MM.1S (cell line): ENCODE measurements around the gene ZBTB5.
"Not testable (repeated sequence)": the region's sequence is repeated elsewhere in the genome, so short reads cannot be mapped to it uniquely, and the experiment has no call there.

Experiments
- DNase-seq: peaks from one replicate; pipeline ENCODE4 v3.0.0-alpha.2; 2015
- H2AFZ ChIP-seq: fragments of 300-600 bp; sonication (generic); 2 replicates; pipeline ENCODE4 v1.6.0; 2016; ENCODE audit warnings: antibody characterized with exemption, low read length
- H3F3A ChIP-seq: fragments of 300-600 bp; sonication (generic); 2 replicates; pipeline ENCODE4 v1.6.1; 2016; ENCODE audit warnings: mild to moderate bottlenecking, antibody characterized with exemption, low read length, moderate library complexity, mixed read lengths; ENCODE audit not compliant: insufficient read depth
- H3K27ac ChIP-seq: fragments of 300-600 bp; sonication (generic); 2 replicates; pipeline ENCODE4 v1.5.1; 2016; ENCODE audit warnings: mild to moderate bottlenecking, low read length
- H3K27me3 ChIP-seq: fragments of 300-600 bp; sonication (generic); replicated peaks from 2 replicates; pipeline ENCODE4 v1.6.0; 2016; ENCODE audit warnings: low read length; ENCODE audit not compliant: insufficient read depth
- H3K36me3 ChIP-seq: fragments of 300-600 bp; sonication (generic); replicated peaks from 2 replicates; pipeline ENCODE4 v1.6.1; 2016; ENCODE audit warnings: mild to moderate bottlenecking, low read length, mixed read lengths; ENCODE audit not compliant: insufficient read depth
- H3K4me1 ChIP-seq: fragments of 300-600 bp; sonication (generic); 2 replicates; pipeline ENCODE4 v1.6.1; 2016; ENCODE audit warnings: low read length, mixed read lengths
- H3K4me2 ChIP-seq: fragments of 300-600 bp; sonication (generic); 2 replicates; pipeline ENCODE4 v1.6.0; 2016; ENCODE audit warnings: low read depth, low read length
- H3K4me3 ChIP-seq: fragments of 300-600 bp; sonication (generic); 2 replicates; pipeline ENCODE4 v1.5.1; 2016; ENCODE audit warnings: low read length, mixed read lengths
- H3K79me2 ChIP-seq: fragments of 300-600 bp; sonication (generic); 2 replicates; pipeline ENCODE4 v1.6.1; 2016; ENCODE audit warnings: mixed run types, low read length, mixed read lengths
- H3K9ac ChIP-seq: fragments of 300-600 bp; sonication (generic); 2 replicates; pipeline ENCODE4 v1.6.1; 2016; ENCODE audit warnings: low read length, mixed read lengths
- H3K9me2 ChIP-seq: fragments of 300-600 bp; sonication (generic); replicated peaks from 2 replicates; pipeline ENCODE4 v1.6.1; 2016; ENCODE audit warnings: mild to moderate bottlenecking, low read length, mixed read lengths; ENCODE audit not compliant: insufficient read depth
- H3K9me3 ChIP-seq: fragments of 300-600 bp; sonication (generic); replicated peaks from 2 replicates; pipeline ENCODE4 v1.6.1; 2016; ENCODE audit warnings: mild to moderate bottlenecking, low read length, mixed read lengths; ENCODE audit not compliant: insufficient read depth
- H4K20me1 ChIP-seq: fragments of 300-600 bp; sonication (generic); 2 replicates; pipeline ENCODE4 v1.6.1; 2016; ENCODE audit warnings: mild to moderate bottlenecking, low read length, moderate library complexity, mixed read lengths; ENCODE audit not compliant: insufficient read depth
- EZH2 ChIP-seq: fragments of 300-600 bp; sonication (generic); optimal IDR thresholded peaks from 2 replicates; pipeline ENCODE3; 2017; ENCODE audit warnings: low read depth, mild to moderate bottlenecking, antibody characterized with exemption, low read length, mixed read lengths
- EZH2phosphoT487 ChIP-seq: fragments of 300-600 bp; sonication (generic); IDR thresholded peaks from 2 replicates; pipeline ENCODE4 v1.6.1; 2018; ENCODE audit warnings: antibody characterized with exemption, low read length
- TF ChIP-seq, protein P1 (sequence below): fragments of 300-600 bp; sonication (generic); IDR thresholded peaks from 2 replicates; pipeline ENCODE4 v1.5.1; 2016; ENCODE audit warnings: antibody characterized with exemption, low read length, mixed read lengths

Gene ZBTB5

DNA sequence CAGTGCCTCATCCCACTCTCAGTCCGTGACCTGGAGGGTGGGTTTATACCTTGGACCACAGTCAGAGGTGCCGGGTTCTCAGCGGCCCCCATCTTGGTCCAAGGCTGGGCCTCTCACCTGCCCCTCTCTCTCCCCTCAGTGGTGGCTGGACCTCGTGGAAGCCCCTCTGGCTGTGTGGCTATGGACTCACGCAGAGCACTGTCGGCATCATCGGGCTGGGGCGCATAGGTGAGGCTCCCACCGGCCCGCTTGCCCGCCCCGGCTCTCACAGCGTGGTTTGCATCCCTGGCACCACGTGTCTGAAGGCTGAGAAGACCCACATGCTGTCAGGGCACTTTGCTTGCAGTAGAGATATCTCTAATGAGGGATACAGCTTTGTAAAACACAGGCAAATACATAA, 36.9 kb downstream of the ZBTB5 start:
- H3K79me2 ChIP-seq: peaks cover 16% of the 10 kb centered on the region
- no peaks in the 10 kb centered on the region for H3K36me3 ChIP-seq
- no peak overlapping the region for H3K4me2 ChIP-seq
- no peak for TF ChIP-seq EZH2phosphoT487
- TF ChIP-seq, protein P1, sequence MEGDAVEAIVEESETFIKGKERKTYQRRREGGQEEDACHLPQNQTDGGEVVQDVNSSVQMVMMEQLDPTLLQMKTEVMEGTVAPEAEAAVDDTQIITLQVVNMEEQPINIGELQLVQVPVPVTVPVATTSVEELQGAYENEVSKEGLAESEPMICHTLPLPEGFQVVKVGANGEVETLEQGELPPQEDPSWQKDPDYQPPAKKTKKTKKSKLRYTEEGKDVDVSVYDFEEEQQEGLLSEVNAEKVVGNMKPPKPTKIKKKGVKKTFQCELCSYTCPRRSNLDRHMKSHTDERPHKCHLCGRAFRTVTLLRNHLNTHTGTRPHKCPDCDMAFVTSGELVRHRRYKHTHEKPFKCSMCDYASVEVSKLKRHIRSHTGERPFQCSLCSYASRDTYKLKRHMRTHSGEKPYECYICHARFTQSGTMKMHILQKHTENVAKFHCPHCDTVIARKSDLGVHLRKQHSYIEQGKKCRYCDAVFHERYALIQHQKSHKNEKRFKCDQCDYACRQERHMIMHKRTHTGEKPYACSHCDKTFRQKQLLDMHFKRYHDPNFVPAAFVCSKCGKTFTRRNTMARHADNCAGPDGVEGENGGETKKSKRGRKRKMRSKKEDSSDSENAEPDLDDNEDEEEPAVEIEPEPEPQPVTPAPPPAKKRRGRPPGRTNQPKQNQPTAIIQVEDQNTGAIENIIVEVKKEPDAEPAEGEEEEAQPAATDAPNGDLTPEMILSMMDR: no peak
- no peak for TF ChIP-seq EZH2
- H3K9me3 ChIP-seq: no peaks in the 10 kb centered on the region
- no peak for DNase-seq
- H3K9me2 ChIP-seq: no peaks in the 10 kb centered on the region
- no peak overlapping the region for H3K4me3 ChIP-seq
- 0 out of 2 replicates have a peak, but pooled peaks cover 3% of the 10 kb centered on the region for H3F3A ChIP-seq
- peaks cover 4% of the 10 kb centered on the region; the same call in 1 of the 2 replicates for H3K4me1 ChIP-seq
- H3K27ac ChIP-seq: no peak overlapping the region
- H3K9ac ChIP-seq: no peak overlapping the region
- H2AFZ ChIP-seq: no peak overlapping the region
- H4K20me1 ChIP-seq: no peaks in the 10 kb centered on the region
- no peaks in the 10 kb centered on the region for H3K27me3 ChIP-seq

DNA sequence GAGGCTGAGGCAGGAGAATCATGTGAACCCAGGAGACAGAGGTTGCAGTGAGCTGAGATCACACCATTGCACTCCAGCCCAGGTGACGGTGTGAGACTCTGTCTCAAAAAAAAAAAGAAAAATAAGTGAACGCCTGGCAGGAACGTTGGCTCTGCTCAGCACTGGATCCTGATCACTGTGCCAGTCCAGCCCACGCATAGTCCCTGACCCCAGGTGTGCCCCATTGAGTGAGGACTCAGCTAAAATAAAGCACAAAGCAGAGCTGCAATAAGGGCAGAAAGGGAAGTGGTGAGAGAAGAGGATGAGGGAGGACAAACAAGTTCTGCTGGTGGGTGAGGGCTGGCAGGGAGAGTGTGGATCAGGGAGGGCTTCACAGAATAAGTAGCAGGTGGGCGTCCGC, 38.4 kb downstream of the ZBTB5 start:
- H4K20me1 ChIP-seq: no peaks in the 10 kb centered on the region
- peaks cover 24% of the 10 kb centered on the region for H3K79me2 ChIP-seq
- H3K36me3 ChIP-seq: no peaks in the 10 kb centered on the region
- no peak overlapping the region for H3K4me2 ChIP-seq
- peaks cover 7% of the 10 kb centered on the region for H3K4me1 ChIP-seq
- no peak overlapping the region for H2AFZ ChIP-seq
- TF ChIP-seq EZH2 (no peak), EZH2phosphoT487 (no peak)
- TF ChIP-seq, protein P1: no peak
- H3K9ac ChIP-seq: no peak overlapping the region
- no peaks in the 10 kb centered on the region for H3K9me2 ChIP-seq
- H3K9me3 ChIP-seq: no peaks in the 10 kb centered on the region
- 0 out of 2 replicates have a peak, but pooled peaks cover 3% of the 10 kb centered on the region for H3F3A ChIP-seq
- DNase-seq: no peak
- H3K4me3 ChIP-seq: no peak overlapping the region
- no peak overlapping the region for H3K27ac ChIP-seq
- H3K27me3 ChIP-seq: no peaks in the 10 kb centered on the region

DNA sequence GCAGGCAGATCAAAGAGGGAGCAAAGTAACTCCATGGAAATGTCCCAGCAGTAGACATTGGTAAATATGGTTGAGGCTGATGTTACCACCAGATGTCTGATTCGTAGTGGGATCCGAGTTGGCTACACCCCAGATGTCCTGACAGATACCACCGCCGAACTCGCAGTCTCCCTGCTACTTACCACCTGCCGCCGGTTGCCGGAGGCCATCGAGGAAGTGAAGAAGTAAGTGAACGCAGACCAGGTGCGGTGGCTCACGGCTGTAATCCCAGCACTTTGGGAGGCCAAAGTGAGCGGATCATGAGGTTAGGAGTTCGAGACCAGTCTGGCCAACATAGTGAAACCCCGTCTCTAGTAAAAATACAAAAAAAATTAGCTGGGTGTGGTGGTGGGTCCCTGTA, 38.8 kb downstream of the ZBTB5 start:
- not testable (repeated sequence) for H3K4me1 ChIP-seq, H3K9me3 ChIP-seq, H3K9ac ChIP-seq, H3K27me3 ChIP-seq, H3K36me3 ChIP-seq, H3K4me3 ChIP-seq, H3K4me2 ChIP-seq, H3K27ac ChIP-seq, H2AFZ ChIP-seq, H3F3A ChIP-seq, H3K9me2 ChIP-seq, H4K20me1 ChIP-seq, DNase-seq
- peaks cover 24% of the 10 kb centered on the region for H3K79me2 ChIP-seq

DNA sequence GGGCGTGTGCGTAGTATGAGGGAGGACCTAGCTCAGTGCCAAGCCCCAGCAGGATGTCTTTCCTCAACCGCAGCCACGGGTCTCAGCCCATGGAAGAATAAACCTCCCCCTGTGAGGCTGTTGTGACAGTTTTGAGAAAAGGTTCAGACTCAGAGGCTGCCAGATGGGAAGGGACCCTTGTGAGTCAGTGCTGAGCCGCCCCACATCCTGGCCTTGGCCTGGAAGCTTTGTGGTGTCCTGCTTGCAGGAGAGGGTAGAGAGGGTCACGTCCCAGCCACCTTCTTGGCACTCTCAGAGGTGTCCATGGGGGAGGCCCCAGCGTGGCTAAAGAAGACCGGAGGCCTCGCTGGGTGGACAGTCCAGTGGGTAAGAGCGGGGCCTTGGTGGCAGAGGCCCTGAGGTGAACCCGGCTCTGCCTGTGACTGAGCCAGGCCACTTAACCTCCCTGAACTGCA, 39.9 kb downstream of the ZBTB5 start:
- Histone ChIP-seq H3K4me2 (no peak overlapping the region), H3K9me3 (no peaks in the 10 kb centered on the region), H3F3A (0 out of 2 replicates have a peak, but pooled peaks cover 3% of the 10 kb centered on the region)

More for the DNA sequence above, 39.9 kb downstream of the ZBTB5 start:
- H3K36me3 ChIP-seq: no peaks in the 10 kb centered on the region
- H4K20me1 ChIP-seq: no peaks in the 10 kb centered on the region
- H2AFZ ChIP-seq: no peak overlapping the region
- H3K79me2 ChIP-seq: peaks cover 24% of the 10 kb centered on the region
- H3K27me3 ChIP-seq: no peaks in the 10 kb centered on the region
- no peaks in the 10 kb centered on the region for H3K9me2 ChIP-seq
- DNase-seq: no peak
- TF ChIP-seq EZH2phosphoT487: no peak
- TF ChIP-seq, protein P1: no peak
- TF ChIP-seq EZH2: no peak
- H3K27ac ChIP-seq: no peak overlapping the region
- no peak overlapping the region for H3K4me3 ChIP-seq
- no peak overlapping the region for H3K9ac ChIP-seq
- H3K4me1 ChIP-seq: peaks cover 9% of the 10 kb centered on the region
